ENCODE measurements around the gene LCE1B.

Gene LCE1B

GRCh38 chr1:152811671-152812070 lies at the start of gene LCE1B:
Gene LCE1B (plus strand): TSS chr1:152811971. CDS start chr1:152812447, 476 bp downstream.
- H3K4me1 Mint-ChIP-seq = no peaks in the 10 kb centered on the region
- H3K27ac Mint-ChIP-seq = no peak within 1 kb of the TSS
- H3K9me3 Mint-ChIP-seq = peaks cover 23% of the 10 kb centered on the region
- H3K27me3 Mint-ChIP-seq (ENCODE audit: low read depth) = no peaks in the 10 kb centered on the region
- TF ChIP-seq, protein P1, sequence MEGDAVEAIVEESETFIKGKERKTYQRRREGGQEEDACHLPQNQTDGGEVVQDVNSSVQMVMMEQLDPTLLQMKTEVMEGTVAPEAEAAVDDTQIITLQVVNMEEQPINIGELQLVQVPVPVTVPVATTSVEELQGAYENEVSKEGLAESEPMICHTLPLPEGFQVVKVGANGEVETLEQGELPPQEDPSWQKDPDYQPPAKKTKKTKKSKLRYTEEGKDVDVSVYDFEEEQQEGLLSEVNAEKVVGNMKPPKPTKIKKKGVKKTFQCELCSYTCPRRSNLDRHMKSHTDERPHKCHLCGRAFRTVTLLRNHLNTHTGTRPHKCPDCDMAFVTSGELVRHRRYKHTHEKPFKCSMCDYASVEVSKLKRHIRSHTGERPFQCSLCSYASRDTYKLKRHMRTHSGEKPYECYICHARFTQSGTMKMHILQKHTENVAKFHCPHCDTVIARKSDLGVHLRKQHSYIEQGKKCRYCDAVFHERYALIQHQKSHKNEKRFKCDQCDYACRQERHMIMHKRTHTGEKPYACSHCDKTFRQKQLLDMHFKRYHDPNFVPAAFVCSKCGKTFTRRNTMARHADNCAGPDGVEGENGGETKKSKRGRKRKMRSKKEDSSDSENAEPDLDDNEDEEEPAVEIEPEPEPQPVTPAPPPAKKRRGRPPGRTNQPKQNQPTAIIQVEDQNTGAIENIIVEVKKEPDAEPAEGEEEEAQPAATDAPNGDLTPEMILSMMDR (IDR thresholded peaks at IDR 0.05; ENCODE audit: unreplicated experiment in 3 of 3) = no peak
- H3K36me3 Mint-ChIP-seq (ENCODE audit: low read depth) = no peaks in the 10 kb centered on the region
- no peak within 1 kb of the TSS for H3K4me3 Mint-ChIP-seq

- Mint-ChIP-seq H3K9me3 (peaks cover 29% of the 10 kb centered on the region), H3K4me1 (no peaks in the 10 kb centered on the region)
- TF ChIP-seq, protein P1 (IDR thresholded peaks at IDR 0.05; ENCODE audit: unreplicated experiment in 3 of 3) = no peak
These were observed 42.8 kb upstream of the LCE1B start for GRCh38 chr1:152768847-152769533.

GRCh38 chr1:152770411-152770810 lies 41.4 kb upstream of the LCE1B start:
- no peak overlapping the region for H3K27ac Mint-ChIP-seq
- no peaks in the 10 kb centered on the region for H3K4me1 Mint-ChIP-seq
- H3K27me3 Mint-ChIP-seq (ENCODE audit: low read depth) = peaks cover 3% of the 10 kb centered on the region
- no peak overlapping the region for H3K4me3 Mint-ChIP-seq
- no peaks in the 10 kb centered on the region for H3K36me3 Mint-ChIP-seq (ENCODE audit: low read depth)
- peaks cover 35% of the 10 kb centered on the region for H3K9me3 Mint-ChIP-seq
- TF ChIP-seq, protein P1 (IDR thresholded peaks at IDR 0.05; ENCODE audit: unreplicated experiment in 3 of 3) = no peak

More at GRCh38 chr1:152768847-152769533, 42.8 kb upstream of the LCE1B start:
- H3K4me3 Mint-ChIP-seq = no peak overlapping the region
- no peak overlapping the region for H3K27ac Mint-ChIP-seq
- H3K36me3 Mint-ChIP-seq (ENCODE audit: low read depth) = no peaks in the 10 kb centered on the region
- peaks cover 3% of the 10 kb centered on the region for H3K27me3 Mint-ChIP-seq (ENCODE audit: low read depth)

GRCh38 chr1:152774875-152775274 lies 36.9 kb upstream of the LCE1B start, which contains the start of gene LCE1F:
Gene LCE1F (plus strand): TSS chr1:152775140. CDS start chr1:152776372, 1,232 bp downstream.
- Mint-ChIP-seq H3K9me3 (peaks cover 43% of the 10 kb centered on the region), H3K4me3 (no peak within 1 kb of the TSS), H3K27me3 (ENCODE audit: low read depth) (no peaks in the 10 kb centered on the region), H3K27ac (no peak within 1 kb of the TSS), H3K36me3 (ENCODE audit: low read depth) (no peaks in the 10 kb centered on the region), H3K4me1 (no peaks in the 10 kb centered on the region)
- TF ChIP-seq, protein P1 (IDR thresholded peaks at IDR 0.05; ENCODE audit: unreplicated experiment in 3 of 3) = no peak

DNA sequence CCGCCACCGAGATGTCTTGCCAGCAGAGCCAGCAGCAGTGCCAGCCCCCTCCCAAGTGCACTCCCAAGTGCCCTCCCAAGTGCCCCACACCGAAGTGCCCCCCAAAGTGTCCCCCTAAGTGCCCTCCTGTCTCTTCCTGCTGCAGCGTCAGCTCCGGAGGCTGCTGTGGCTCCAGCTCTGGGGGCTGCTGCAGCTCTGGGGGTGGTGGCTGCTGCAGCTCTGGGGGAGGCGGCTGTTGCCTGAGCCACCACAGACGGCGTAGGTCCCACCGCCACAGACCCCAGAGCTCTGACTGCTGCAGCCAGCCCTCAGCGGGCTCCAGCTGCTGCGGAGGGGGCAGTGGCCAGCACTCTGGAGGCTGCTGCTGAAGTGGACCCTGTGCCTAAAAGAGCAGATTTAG lies 35.4 kb upstream of the LCE1B start:
- Mint-ChIP-seq H3K27me3 (ENCODE audit: low read depth) (no peaks in the 10 kb centered on the region), H3K27ac (no peak overlapping the region), H3K4me3 (no peak overlapping the region), H3K4me1 (no peaks in the 10 kb centered on the region), H3K36me3 (ENCODE audit: low read depth) (no peaks in the 10 kb centered on the region), H3K9me3 (peaks cover 40% of the 10 kb centered on the region)
- TF ChIP-seq, protein P1 (IDR thresholded peaks at IDR 0.05; ENCODE audit: unreplicated experiment in 3 of 3) = no peak
